G401.6 (cell line): Measurements from ENCODE around the gene ZCCHC7.
"Not testable (repeated sequence)": the region's sequence is repeated elsewhere in the genome, so short reads cannot be mapped to it uniquely, and the experiment has no call there.

Experiments
- FAIRE-seq: peaks from 2 replicates; lab custom pipeline; 2012; peaks lifted over from hg19 to GRCh38; lab: Jason Lieb, UNC

The ZCCHC7 gene

DNA sequence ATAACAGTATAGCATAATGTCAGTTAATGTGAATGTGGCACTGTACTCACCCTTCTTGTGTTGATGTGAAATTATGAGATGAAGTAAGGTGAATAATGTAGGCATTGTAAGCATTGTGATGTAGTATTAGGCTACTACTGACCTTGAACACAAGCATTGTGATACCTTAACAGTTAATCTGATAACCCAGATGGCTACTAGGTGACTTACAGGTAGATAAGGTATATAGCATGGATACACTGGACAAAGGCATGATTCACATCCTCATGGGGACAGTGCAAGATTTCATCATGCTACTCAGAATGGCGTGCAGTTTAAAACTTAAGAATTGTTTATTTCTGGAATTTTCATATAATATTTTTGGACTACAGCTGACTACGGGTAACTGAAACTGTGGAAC is 134.8 kb downstream of the ZCCHC7 start:
- FAIRE-seq: no peak

DNA sequence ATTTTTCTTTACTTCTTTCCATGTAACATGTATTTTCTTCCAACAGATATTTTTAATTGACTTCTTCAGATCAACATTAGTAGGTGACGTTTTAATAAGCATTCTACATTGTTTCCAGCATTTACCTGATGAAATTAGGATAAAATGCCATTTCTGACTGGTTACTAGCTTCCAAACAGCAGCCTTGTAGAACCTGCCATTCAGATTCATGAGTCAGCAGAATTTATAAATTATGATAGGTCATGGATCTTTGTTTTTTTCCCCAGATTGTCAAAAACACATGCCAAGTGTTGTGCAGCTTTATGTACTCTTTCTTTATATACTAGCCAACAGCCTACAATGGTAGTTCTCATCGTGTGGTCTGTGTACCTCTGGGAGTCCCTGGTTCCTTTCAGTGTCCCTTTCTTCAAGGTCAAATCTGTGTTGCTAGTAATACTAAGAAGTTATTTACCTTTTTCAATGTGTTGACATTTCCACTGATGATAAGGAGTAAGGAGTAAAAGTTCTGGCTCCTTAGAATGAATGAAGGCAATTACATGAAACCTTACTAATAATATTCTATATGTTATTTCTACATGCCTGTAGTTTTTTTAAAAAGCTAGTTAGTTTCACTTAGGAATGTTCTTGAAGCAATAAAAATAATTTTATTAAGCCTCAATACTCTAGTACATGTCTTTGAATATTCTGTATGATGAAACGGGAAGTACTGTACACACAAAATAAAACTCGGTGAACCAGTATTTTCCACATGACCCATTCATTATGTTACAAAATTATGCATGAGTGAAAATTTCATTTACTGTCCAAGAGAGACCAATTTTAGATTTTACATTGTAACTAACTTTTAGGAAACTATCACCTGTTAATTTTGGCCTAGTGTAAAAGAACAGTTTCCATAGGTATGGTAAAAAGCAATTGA is 135.8 kb downstream of the ZCCHC7 start:
- no peak for FAIRE-seq

DNA sequence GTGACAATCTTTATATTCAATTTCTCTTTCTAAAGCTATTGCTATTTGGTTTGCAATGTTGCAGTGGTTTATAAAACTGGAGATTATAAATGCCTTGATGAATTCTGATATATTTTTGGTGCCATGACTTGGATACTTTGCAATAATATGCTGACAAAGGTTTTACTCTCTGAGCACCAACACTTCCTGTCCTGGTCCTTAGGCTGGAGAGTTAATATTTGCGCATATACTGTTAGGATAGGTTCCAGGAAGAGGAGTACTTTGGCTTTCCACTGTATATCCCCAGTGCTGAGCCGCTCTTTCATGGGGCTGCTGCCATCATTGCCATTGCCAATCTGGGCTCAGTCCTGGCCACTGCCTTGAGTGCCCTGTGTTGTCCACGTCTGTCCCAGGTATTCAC is 139.6 kb downstream of the ZCCHC7 start:
- no peak for FAIRE-seq

DNA sequence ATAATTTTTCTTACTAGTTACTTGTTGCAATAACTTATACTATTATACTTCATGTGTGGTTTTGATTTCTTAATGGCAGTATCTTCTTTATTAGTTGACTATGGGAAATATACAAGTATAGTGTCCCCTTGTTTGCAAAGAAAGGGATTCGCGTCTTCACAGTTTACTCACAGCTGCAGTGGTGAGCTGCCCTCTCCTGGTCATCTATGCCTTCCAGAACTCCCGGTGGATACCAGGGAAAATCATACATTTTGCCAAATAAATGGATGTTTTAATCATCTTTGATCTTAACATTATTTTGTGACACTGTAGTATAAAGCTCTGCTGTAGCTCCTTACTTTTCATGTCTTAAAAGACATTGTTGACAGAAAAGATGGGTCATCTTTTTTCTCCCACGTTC is 142.0 kb downstream of the ZCCHC7 start:
- peak; percentile 80 for FAIRE-seq

DNA sequence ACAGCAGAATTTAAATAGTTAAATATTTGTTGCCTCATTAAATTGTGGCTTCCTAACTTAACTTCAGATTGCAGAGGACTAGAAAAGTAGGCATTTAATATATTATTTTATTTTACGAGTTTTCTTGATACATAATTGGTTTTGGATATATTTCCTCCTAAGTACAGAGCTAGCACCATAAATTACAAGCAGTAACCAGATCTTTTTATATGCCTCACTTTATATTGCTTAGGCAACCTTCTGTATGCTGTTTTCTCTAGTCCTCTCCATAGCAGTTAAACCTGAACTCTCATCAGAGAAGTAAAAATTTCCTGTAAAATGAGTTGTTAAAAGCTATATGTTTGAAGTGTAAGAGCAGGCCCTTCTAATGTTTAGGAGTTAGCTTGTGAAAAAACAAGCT is 144.2 kb downstream of the ZCCHC7 start:
- no peak for FAIRE-seq

DNA sequence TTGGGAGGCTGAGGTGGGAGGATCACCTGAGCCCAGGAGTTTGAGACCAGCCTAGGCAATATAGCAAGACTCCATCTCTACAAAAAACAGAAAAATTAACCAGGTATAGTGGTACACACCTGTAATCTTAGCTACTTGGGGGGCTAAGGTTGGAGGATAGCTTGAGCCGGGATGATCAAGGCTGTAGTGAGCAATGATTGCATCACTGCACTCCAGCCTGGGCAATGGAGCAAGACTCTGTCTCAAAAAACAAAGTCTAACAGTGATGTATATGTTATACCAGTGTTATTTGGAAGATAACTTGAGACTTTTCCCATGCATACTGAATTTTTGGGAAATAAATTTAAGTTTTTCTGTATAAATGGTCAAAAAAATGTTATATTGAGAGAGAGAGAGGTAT is 146.3 kb downstream of the ZCCHC7 start:
- no peak for FAIRE-seq

DNA sequence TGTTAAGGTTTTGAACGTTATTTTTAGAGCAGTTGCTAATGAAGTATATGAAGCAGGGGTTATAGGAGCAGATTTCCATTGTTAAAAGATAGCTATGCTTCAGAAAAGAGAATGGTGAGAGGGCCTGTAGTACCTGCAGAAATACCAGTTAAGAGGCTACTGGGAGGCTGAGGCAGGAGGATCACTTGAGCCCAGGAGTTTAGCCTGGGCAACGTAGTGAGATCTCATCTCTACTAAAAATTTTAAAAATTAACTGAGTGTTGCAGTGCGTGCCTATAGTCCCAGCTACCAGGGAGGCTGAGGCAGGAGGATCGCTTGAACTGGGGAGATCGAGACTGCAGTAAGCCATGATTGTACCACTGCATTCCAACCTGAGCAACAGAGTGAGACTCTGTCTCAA is 148.8 kb downstream of the ZCCHC7 start:
- FAIRE-seq: no peak

DNA sequence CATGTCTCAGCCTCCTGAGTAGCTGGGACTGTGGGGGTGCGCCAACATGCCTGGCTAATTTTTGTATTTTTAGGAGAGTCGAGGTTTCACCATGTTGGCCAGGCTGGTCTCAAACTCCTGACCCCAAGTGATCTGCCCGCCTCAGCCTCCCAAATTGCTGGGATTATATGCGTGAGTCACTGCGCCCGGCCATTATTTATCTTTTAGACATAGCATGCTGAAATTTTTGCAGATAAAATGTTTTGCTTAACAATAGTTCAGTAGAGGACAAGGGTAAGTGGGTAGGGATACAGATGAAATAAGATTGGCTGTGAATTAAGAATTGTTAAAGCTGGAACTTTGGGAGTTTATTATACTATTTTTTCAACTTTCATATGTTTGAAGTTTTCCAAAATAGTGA is 151.3 kb downstream of the ZCCHC7 start:
- no peak for FAIRE-seq

DNA sequence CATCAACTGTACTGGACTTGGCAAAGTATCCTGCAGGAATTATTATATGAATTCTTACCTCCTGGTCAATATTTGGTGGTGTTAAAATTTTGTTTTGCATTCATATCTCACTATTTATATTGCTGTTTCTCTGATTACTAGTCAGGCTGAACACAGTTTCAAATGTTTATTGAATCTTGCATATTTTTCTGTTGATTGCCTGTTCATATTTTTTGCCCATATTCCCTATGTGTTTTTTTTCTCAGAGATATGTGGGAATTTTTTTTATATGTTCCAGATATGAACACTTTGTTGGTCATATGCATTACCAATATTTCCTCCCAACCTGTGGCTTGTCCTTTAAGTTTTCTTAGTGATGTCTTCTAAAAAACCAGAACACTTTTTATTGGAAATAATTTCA is 153.2 kb downstream of the ZCCHC7 start:
- FAIRE-seq: no peak

DNA sequence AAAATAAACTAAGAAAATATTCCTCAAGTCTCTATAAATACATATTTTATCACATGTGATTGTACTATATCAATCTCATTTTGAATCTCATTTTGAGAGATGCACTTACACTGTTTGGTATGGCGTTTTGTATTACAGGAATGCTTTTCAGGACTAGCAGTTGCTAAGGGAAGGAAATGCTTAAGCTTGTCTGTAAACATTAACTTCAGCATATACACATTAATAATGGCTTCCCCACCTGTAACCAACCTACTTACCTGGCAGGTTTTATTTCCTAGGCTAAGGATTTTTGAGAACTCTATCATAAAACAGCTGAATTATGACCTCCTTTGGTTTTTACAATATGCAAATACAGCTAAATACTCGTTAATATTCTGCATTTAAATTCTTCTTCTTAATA is 161.2 kb downstream of the ZCCHC7 start:
- no peak for FAIRE-seq

DNA sequence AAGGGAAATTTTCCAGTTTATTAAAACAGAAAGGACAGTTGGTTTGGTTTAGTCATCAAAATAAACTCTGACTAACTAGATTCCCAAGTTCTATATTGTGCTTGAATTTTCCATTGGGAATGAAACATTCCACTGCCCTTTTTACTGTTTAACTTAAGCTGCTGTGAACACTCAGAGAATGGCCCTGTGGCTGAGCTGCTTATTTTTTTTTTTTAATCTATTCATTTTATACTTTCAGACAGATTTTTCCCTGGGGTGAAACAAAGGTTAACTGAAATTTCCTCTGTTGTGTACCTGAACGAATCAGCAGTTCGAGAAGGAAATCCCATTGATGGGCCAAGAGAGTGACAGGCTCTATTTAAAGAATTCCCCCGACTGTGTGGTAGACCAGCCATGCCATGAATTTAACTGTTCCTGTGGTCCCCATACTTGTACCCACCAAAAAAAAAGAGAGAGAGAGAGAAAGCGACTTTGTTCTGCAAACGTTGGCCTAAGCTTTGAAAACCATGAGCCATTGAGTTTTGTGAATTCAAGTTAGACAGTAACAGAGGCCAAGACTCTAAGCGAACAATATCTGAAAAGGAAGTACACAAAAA is 163.5 kb downstream of the ZCCHC7 start:
- no peak for FAIRE-seq

DNA sequence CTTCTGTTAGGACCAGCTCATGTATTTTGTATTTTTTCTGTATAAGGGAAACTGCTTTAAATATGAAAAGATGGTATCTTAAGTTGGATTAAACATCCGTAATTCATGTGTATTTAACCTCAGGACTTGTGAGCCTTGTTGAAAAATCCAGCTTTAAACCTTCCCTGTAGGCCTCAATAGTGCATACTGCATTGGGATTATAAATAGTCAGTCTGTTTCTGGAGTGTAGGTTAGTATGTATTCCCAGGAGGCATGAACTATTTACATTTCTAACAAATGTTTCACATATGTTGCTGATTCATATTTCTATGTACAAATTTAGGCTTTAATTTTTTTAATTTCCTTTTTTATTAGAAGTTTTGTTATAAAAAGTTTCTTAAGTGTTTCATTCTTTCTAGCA is 164.3 kb downstream of the ZCCHC7 start:
- FAIRE-seq: no peak

DNA sequence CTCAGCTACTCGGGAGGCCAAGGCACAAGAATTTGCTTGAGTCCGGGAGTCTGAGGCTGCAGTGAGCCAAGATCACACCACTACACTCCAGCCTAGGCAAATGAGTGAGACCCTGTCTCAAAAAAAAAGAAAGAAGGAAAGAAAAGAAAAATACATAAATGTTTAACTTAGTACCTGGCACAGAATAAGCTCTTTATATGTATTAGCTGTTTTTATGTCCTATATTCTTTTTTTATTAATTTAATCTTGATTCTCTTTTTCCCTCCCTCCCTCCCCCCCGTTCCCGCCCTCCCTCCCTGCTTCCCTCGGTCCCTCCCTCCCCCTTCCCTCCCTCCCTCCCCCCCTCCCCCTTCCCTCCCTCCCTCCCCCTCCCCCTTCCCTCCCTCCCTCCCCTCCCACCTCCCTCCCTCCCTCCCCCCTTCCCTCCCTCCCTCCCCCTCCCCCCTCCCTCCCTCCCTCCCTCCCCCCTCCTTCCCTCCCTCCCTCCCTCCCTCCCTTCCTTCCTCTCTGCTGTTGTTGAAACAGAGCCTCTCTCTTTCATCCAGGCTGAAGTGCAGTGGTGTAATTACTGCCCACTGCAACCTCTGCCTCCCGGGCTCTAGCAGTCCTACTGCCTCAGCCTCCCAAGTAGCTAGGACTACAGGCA is 166.3 kb downstream of the ZCCHC7 start:
- FAIRE-seq: no peak

DNA sequence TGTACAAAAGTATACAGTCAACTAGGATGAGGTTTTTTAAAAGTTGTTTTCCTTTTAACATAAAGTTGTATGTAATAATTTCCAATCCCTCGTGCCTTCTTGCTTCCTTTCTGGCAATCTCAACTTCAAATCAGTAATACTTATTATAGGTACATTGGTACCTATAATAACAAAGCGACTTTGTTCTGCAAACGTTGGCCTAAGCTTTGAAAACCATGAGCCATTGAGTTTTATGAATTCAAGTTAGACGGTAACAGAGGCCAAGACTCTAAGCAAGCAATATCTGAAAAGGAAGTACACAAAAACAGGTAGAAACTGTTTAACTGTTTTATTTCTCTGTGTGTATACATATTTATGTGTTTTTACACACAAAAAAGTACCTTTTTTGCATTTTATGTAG is 166.9 kb downstream of the ZCCHC7 start:
- FAIRE-seq: no peak

DNA sequence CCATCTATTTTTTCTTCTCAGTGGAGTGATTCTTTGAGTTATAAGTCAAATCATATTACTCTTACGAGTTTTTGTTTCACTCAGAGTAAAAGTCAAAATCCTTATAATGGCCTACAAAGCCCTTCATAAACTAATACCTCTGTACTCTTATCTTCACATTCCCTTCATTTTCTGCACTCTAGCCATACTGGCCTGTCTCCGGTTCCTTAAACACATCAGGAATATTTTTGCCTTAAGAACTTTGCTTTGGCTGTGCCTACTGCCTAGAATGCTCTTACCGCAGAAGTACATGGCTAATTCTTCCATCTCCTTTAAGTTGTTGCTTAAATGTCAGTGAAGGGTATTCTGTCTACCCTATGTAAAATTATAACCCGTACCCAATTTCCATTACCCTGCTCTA is 169.3 kb downstream of the ZCCHC7 start:
- no peak for FAIRE-seq

DNA sequence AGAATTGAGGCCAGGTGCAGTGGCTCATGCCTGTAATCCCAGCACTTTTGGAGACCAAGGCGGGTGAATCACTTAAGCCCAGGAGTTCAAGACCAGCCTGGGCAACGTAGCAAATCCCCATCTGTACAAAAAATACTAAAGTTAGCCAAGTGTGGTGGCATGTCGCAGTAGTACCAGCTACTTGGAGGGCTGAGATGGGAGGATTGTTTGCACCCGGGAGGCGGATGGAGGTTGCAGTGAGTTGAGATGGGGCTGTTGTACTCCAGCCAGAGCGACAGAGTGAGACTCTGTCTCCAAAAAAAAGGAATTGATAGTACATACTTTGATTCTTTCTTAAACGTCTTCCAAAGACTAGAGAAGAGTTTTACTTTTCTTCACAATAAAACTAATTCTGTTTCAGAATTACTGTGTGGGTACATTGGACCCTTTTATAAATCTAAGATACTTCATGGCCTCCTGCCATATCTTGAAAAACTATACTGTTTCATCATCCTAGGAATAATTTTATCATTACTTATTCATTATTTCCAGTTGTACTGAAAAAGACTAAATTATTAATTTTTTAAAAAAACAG is 170.1 kb downstream of the ZCCHC7 start:
- no peak for FAIRE-seq

DNA sequence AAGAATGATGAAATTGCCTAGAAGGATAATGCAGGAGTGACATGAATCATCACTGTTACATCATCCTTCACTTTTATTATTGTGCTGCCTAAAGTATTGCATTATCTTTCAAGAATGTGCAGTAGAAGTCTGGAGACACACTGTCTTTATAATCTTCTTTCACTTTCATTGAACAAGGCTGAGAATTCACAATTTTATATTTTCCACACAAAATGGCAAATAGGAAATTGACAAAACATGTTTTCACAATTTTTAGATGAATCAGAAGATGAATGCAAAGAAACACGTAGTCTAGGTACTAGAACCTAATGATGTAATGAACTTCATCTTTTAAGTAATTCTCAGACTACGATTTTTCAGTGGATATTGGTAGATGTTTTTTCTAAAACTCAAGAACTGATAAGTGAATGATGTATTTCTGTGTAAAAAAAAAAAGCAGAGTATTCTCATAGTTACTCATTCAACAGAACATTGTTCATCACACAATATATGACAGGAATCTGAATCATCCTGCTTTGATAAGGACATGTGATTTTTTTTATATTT is 170.6 kb downstream of the ZCCHC7 start:
- FAIRE-seq: no peak

DNA sequence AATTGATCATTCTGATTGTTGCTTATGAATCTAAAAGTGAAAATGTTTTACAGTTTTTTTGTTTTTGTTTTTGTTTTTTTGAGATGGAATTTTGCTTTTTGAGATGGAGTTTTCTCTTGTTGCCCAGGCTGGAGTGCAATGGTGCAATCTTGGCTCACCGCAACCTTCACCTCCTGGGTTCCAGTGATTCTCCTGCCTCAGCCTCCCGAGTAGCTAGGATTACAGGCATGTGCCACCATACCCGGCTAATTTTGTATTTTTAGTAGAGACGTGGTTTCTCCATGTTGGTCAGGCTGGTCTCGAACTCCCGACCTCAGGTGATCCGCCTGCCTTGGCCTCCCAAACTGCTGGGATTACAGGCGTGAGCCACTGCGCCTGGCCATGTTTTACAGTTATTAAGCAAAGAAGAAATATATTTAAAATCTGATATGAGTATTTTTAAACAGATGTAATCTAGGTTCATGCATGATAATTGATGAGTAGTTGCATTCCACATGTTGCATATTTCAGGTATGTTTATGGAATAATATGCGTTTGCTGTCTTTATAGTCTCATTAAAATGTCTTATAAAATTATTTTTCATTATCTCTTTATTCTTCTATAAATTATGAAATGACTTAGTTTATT is 171.4 kb downstream of the ZCCHC7 start:
- FAIRE-seq: not testable (repeated sequence)

DNA sequence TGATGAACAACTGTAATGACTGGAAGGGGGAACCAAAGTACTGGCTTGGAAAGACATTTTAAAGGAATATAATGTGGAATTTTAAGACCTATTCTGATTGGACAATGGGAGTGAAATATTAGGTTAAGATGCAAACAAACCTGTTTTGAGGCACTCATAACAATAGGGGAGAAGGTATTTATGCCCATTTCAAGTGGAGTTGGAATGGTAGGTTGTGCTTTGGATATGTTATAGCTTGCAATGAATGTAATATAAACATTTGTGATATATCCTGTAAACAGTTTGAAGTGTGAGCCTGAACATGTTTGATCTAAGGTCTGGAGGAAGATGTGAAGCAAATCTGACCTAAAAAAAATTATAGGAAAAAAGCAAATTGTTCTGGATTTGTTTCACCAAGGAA is 172.5 kb downstream of the ZCCHC7 start:
- FAIRE-seq: no peak

DNA sequence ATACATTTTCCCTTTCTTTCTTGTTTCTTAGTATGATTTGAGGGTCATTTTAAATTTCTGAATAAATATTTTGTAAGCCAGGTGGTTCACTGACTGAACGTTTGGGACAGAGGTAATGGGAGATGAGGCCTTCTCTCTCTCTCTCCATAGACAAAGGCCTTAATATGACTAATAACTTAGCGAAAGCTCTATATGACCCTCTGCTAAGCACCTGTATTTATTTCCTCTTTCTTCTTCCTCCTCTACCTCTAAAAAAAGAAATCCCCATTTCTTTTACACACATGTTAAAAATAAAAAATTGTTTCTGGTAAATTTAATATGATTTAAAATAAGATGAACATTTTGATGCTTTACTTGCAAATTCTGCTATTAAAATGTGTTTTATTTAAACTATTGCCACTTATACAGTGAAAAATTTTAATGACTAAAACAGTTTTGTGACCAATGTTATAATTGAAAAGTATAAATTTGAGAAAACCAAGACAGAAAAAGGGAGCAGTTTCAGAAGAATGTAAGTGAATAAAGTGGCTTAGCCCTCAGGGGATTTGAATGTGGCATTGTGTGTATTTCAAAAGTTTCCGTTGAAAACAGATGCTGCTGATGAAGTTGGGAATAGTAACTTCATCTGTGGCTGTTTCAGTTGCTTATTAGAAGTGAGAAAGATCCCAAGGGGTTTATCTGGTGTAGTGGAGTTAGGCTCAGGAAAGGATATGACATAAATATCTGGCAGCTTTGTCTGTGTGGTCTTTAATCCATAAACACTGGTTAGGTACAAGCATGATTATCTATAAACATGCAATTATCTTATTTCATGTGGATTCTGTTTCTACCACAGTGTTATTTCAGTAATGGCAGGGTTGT is 173.5 kb downstream of the ZCCHC7 start:
- no peak for FAIRE-seq

DNA sequence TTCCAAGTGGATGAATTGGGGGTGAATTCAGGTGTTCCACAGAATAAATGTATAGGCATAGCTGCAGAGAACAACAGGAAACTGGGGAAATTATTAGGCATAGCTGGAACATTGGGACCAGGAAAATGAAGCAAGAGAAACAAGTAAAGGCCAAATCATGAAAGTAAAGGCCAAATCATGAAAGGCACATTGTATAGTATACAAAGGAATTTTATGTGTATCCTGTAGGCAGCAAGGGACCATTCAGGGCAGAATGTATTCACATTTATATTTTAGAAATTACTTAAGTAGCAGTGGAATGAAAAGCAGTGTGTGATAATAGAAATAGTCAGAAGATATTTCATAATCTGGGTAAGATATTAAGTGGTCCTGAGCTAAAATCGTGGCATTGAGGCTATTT is 174.8 kb downstream of the ZCCHC7 start:
- FAIRE-seq: no peak
